ENCODE results near the gene ROGDI.

ROGDI gene

DNA sequence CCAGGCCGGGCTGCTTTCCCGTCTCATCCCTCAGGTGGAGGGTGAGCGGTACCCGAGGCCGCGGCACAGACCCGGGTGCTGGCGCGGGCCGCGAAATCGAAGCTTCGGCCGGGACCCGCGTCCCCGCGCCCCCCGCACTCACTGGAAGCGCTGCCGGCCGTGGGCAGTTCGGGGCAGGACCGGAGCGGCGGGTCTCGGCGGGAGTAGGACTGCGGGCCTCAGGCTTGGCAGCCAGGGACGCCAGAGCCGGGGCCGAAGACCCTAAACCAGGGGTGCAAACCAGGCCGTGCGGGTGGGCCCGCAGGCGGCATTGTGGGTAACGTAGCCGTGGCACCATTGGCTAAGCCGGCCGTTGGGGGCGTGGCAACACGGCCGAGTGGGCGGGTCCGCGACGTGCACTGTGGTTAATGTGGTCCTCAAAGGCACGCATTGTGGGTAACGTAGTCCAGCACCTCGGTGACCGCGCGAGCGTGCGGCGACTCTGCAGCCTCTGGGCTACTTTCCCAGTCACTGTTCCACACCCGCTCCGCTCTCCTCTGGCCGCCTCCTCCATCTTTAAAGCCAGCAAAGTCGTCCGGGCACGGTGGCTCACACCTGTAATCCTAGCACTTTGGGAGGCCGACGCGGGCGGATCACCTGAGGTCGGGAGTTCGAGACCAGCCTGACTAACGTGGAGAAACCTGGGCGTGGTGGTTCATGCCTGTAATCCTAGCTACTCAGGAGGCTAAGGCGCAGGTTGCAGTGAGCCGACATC, 35.4 kb downstream of the ROGDI start, which contains the start of gene ZNF500:
Gene ZNF500 (minus strand): TSS at position 288 of the 754 bp plus-strand sequence. CDS start 1,184 bp downstream, outside the sequence.
- peak; percentile 96 for DNase-seq (ENCODE audit: low read depth)

- DNase-seq (ENCODE audit: low read depth) = no peak
Measured at GRCh38 chr16:4765511-4766474, 36.6 kb downstream of the ROGDI start.

- DNase-seq (ENCODE audit: low read depth) = no peak
Measured at GRCh38 chr16:4763791-4764190, 38.6 kb downstream of the ROGDI start.

DNA sequence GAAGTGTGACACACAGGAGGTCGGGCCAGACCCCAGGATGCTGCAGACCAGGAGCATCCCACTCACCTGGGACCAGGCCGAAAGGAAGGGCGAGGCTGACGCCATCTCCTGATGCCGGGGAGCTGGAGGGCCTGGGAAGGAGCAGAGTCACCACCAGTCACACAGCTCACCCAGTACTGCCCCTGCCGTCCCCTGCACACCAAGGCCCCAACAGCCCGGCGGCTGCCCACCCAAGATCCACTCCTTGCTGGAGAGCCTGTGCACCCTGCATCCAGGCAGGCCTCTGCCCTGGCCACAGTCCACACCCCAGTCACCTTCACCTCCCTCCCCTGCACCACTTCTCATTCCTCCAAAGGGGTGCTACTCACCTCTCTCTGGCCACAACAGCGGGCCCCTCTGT, 40.2 kb downstream of the ROGDI start:
- no peak for DNase-seq (ENCODE audit: low read depth)

- no peak for DNase-seq (ENCODE audit: low read depth)
Measured at GRCh38 chr16:4760221-4760910, 42.1 kb downstream of the ROGDI start.

GRCh38 chr16:4755687-4756086, 46.7 kb downstream of the ROGDI start:
- DNase-seq (ENCODE audit: low read depth) = no peak

DNA sequence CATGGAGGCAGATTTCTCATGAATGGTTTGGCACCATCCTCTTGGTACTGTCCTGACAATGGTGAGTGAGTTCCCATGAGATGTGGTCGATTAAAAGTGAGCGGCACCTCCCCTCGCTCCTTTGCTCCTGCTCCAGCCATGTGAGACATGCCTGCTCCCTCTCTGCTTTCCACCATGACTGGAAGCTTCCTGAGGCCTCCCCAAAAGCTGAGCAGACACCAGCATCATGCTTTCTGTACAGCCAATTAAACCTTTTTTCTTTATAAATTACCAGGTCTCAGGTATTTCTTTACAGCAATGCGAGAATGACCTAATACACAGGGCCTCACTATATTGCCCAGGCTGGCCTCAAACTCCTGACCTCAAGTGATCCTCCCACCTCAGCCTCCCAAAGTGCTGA, 47.6 kb downstream of the ROGDI start:
- DNase-seq (ENCODE audit: low read depth) = no peak

DNA sequence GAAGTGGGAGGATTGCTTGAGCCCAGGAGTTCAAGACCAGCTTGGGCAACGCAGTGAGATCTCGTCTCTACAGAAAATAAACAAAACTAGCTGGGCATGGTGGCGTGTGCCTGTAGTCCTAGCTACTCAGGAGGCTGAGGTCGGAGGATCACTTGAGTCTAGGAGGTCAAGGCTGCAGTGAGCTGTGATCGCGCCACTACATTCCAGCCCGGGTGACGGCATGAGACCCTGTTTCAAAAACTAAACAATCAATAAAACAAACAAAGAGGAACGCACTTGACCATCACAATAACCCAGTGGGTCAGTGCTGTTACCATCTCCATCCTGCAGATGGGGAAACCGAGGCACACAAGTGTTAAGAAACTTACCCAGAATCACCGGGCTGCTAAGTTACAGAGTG, 49.2 kb downstream of the ROGDI start:
- no peak for DNase-seq (ENCODE audit: low read depth)

GRCh38 chr16:4752351-4753100, 49.9 kb downstream of the ROGDI start:
- DNase-seq (ENCODE audit: low read depth) = no peak

GRCh38 chr16:4750896-4751295, 51.5 kb downstream of the ROGDI start:
- no peak for DNase-seq (ENCODE audit: low read depth)

DNA sequence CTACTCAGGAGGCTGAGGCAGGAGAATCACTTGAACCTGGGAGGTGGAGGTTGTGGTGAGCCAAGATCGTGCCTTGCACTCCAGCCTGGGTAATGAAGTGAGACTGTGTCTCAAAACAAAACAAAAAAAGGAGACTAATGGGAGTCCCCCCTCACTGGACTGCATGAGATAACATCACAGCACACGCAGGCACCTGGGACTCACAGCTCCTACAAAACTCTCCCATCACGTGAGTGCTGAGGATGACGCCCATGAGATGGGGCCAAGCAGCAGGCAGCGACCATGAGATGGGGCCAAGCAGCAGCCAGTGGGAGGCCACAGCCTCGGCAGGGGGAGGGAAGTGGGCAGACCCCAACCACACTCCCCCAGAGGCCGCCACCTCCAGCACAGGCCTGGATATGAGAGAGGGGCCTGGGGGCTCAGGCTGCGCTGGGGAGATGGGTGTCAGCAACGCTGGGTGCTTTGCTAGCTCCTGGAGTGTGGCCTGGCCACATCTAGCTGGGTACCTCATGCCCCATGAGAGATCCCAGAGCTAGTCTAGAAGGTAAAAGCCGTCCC, 52.7 kb downstream of the ROGDI start:
- DNase-seq (ENCODE audit: low read depth) = no peak

- DNase-seq (ENCODE audit: low read depth) = no peak
Measured at GRCh38 chr16:4748682-4749411, 53.6 kb downstream of the ROGDI start.

DNA sequence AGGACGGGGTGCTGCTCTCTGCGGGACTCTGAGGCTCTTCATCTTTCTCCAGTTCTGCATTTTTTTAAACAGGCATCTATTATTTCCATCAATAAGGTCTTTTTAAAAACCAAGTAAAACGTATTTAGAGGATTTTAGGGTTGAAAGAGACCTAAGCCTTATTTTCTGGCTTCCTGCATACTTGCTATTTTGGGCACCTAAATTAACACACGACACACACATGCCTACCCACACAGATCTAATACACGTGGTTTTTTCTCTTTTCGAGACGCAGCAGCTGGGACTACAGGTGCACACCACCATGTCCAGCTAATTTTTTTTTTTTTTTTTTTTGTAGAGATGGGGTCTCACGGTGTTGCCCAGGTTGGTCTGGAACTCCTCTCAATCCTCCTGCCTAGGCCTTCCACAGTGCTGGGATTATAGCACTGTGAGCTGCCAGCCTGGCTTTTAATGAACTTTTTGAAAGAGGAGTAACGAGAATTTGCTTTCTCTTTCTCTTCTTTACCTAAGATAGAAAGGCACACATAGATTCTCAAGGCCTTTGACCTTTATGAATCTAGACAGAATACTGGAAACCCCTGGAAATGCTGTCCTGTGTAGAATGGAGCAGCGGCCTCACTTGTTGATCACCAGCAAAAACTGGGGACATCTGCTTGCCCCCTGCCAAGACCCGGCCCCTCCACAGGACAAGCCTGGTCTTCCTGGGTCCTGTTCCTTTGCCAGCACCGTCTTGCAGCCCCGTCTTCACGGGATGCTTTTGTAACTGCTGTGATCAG, 54.3 kb downstream of the ROGDI start:
- no peak for DNase-seq (ENCODE audit: low read depth)

GRCh38 chr16:4746991-4747574, 55.4 kb downstream of the ROGDI start:
- DNase-seq (ENCODE audit: low read depth) = no peak
